SHP77 treated with DMSO at 0.1 percent for 48 hours (cell line): ENCODE results near the gene CCDC93.
A peak's percentile ranks its signal among the peaks of the same experiment; 100 is the strongest.

ENCODE experiments used
- DNase-seq: peaks from one replicate; lab custom pipeline; 2025; lab: John Stamatoyannopoulos, UW

The CCDC93 gene, protein sequence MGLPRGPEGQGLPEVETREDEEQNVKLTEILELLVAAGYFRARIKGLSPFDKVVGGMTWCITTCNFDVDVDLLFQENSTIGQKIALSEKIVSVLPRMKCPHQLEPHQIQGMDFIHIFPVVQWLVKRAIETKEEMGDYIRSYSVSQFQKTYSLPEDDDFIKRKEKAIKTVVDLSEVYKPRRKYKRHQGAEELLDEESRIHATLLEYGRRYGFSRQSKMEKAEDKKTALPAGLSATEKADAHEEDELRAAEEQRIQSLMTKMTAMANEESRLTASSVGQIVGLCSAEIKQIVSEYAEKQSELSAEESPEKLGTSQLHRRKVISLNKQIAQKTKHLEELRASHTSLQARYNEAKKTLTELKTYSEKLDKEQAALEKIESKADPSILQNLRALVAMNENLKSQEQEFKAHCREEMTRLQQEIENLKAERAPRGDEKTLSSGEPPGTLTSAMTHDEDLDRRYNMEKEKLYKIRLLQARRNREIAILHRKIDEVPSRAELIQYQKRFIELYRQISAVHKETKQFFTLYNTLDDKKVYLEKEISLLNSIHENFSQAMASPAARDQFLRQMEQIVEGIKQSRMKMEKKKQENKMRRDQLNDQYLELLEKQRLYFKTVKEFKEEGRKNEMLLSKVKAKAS

GRCh38 chr2:118013724-118014491 is at the start of gene CCDC93:
CCDC93 (minus strand) TSS chr2:118014070; CDS start chr2:118013995, 75 bp downstream.
- DNase-seq, result peak; percentile 74

- no peak for DNase-seq
Measured at GRCh38 chr2:118062669-118063068, 48.8 kb upstream of the CCDC93 start.

DNA sequence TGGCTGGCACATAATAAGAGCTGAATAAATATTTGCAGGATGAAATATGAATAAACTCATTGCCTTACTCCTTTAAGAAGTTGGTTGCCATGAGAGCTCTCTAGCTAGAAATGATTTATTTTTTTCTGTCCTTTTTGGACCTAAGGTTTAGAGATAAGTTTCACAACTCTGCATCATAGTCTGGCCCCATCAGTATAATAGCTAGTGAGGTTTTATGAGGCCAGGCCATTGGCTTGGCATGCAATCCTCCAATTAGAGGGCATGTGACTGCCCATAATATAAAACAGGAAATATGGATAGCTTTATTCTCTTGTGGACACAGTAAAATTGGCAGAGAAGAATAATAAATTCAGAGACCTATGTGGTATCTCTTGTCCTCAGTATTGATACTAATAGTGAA is 48.2 kb upstream of the CCDC93 start:
- no peak for DNase-seq

DNA sequence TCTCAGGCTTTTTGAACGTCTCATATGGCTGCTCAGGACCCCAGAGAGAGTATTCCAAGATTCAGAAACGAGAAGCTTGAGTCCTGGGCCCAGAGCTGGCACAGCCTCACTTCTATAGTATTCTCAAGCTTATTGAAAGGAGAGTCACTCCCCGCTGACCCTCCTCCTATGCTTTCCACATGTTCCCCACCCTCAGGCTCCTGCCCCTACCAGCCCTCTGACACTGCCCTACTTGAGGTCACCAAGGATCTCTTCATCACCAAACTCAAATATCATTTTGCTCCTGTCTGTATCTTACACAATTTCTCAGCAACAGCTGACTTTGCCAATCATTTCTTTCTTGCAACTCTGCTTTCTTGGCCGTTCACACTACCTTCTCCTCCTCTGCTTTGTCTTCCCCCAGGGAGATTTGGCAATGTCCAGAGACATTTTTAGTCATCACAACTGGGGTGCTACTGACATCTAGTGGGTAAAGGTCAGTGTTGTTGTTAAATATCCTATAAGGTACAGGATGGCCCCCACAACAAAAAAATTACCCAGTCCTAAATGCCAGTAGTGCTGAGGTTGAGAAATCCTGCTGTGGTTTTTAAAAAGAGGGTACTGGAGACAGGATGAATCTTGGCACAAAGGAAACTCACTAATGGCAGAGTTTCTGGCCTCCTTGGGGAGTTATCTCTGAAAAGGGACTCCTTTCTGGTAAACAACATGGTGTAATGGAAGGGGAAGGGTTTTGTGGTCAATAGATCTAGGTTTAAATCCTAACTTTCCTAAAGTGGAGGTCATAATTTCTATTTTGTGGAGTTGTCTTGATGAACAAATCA is 47.5 kb upstream of the CCDC93 start:
- no peak for DNase-seq

DNA sequence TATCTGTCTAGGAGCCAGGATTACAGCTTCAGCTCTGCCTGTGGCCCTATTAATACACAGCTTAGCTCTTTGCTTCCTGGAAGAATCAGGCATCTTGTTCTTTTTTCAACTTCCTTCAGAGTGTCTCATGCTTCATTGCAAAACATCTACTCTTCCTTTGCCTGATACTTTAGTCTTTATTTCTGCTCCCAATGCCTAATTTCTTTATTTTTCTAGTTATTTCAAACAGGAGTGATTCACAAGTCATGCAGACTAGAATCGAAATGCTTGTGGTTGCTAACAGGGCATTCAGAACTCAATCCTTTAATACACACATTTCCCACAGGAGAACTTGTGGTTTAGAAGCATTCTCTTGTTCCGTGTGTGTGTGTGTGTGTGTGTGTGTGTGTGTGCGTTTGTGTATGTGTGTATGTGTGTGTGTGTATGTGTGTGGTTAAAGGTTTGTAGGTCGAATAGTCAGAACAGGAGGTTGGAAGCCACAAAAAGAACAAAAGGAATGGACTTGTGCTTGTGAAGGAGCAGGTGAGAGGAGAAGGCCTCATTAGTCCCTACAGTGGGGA is 46.1 kb upstream of the CCDC93 start:
- no peak for DNase-seq

- no peak for DNase-seq
Measured at GRCh38 chr2:118058951-118059350, 45.1 kb upstream of the CCDC93 start.

GRCh38 chr2:118056801-118057200 is 42.9 kb upstream of the CCDC93 start:
- DNase-seq, result no peak

GRCh38 chr2:118056165-118056534 is 42.3 kb upstream of the CCDC93 start:
- no peak for DNase-seq

DNA sequence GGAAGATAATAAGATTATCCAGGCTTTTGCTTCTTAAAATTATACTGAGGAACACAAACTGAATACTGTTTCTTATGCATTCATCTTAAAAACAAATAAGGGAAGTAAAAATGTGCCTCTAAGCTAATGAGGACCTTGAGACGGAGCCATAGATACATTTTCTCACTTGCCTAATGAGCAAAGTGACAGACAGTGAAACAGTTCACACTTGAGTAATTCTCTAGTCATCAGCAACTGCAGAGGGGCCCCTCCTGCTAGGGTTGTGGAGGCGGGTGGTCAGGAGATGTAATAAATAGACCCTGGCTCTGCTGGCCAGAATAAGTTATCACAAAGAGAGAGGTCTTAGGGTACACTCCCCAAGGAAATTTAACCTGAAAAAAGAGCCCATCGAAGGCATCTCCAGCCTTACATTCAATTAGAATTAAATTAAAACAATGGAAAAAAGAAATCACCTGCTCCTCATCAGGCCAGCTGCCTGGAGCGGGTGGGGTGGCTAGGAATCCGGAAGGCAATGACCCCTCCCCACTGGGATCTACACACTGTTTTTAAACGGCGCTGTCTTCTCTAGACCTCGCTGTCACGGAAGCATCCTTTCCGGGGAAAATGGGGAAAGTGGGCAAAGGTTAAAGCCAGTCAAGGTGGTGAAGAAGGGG is 41.8 kb upstream of the CCDC93 start:
- DNase-seq, result no peak

- no peak for DNase-seq
Measured at GRCh38 chr2:118054213-118055008, 40.5 kb upstream of the CCDC93 start.

DNA sequence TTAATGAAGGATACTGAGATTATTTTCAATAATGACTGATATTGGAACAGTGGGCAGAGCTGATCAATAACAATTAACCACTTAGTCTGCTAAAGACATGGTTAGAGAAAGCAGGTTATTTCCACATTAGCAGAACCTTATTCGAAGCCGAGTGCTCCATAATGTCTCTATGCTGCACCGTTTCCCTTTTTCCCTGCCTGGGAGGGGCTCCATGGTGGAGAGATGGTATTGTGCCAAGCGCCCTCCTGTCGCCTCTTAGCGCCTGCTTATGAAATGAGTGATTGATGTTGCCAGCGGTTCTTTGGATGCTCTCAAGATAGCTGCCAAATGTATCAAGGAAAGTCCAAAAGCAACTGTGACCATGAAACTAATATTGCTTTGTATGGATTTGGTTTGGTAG is 39.8 kb upstream of the CCDC93 start:
- no peak for DNase-seq

DNA sequence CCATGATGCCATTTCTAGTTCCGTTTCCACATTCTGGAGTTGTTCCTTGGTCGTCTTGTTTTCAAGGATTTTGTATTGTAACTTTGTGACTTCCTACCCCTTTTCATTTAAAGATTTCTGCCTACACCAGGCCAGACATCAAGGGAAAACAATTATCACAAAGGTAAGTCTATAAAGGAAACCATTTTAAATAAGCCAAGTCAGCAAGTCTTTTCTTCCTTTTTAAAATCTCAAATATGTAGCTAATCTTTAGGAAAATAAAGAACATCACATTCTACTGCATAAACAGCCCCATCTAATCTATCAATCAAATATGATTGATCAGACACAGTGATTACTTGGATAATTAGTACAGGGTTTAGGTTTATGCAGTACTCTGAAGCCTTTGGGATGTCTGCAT is 38.6 kb upstream of the CCDC93 start:
- no peak for DNase-seq

DNA sequence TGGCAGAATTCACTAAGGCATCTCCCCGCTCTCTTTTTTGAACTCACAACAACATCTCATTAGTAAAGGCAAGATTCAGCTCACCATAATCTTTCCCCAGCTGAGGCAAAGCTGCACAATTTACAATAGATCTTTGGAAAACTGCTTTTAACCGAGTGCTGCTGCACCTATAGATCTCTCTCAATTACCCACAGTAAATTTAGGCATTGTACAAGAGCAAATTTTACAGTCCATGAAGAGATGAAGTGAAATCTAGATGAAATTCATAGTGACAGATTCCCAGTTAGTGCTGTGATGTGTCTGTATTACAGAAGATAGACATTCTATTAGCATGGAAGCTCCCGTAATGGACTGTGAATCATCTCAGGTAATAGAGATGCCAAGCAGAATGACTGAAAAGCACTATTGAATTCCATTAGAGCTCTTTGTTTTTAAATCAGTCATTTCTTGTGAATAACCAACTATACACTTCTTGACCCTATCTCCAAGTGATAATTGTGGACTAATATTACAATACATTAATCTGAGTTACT is 38.0 kb upstream of the CCDC93 start:
- DNase-seq, result no peak

- no peak for DNase-seq
Measured at GRCh38 chr2:118050974-118051373, 37.1 kb upstream of the CCDC93 start.

- no peak for DNase-seq
Measured at GRCh38 chr2:118050386-118050785, 36.5 kb upstream of the CCDC93 start.

GRCh38 chr2:118049816-118050140 is 35.9 kb upstream of the CCDC93 start:
- no peak for DNase-seq

- no peak for DNase-seq
Measured at GRCh38 chr2:118049140-118049815, 35.4 kb upstream of the CCDC93 start.

DNA sequence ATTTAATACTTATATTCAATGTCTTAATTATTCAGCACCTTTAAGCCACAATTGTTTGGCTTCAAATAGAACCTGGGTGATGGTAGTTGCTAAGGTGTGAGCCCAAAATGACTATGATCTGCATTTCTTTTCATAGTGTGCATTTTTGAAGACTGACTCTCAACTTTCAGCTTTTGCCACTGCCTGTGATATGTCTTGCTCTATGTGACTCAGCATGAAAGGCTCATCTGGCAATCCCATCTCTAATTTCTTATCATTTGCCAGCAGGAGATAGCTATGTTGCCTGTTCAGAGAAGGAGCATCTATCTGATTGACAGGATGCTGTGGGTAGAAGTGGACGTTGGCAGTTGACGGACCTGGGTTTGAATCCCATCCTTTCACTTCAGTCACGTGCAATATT is 34.5 kb upstream of the CCDC93 start:
- no peak for DNase-seq

GRCh38 chr2:118047380-118047826 is 33.5 kb upstream of the CCDC93 start:
- DNase-seq, result no peak
